SHP77 treated with DMSO at 0.1 percent for 48 hours (cell line): ENCODE data around the gene SGPP1.
"Not testable (repeated sequence)": the region's sequence is repeated elsewhere in the genome, so short reads cannot be mapped to it uniquely, and the experiment has no call there.

Source experiments
- DNase-seq: peaks from one replicate; lab custom pipeline; 2025; lab: John Stamatoyannopoulos, UW

Gene SGPP1

DNA sequence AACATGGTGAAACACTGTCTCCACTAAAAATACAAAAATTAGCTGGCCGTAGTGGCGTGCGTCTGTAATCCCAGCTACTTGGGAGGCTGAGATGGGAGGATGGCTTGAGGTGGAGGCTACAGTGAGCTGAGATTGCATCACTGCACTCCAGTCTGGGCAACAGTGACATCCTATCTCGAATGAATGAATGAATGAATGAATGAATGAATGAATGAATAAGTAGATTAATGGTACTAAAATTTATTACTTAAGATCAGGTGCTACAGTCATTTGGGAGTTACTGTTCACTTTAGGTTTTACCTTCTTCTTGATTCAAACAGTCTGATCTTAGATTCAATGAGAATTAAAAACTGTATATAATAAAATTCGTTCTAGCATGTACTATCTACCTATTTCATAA lies 54.6 kb downstream of the SGPP1 start:
- DNase-seq, result no peak

DNA sequence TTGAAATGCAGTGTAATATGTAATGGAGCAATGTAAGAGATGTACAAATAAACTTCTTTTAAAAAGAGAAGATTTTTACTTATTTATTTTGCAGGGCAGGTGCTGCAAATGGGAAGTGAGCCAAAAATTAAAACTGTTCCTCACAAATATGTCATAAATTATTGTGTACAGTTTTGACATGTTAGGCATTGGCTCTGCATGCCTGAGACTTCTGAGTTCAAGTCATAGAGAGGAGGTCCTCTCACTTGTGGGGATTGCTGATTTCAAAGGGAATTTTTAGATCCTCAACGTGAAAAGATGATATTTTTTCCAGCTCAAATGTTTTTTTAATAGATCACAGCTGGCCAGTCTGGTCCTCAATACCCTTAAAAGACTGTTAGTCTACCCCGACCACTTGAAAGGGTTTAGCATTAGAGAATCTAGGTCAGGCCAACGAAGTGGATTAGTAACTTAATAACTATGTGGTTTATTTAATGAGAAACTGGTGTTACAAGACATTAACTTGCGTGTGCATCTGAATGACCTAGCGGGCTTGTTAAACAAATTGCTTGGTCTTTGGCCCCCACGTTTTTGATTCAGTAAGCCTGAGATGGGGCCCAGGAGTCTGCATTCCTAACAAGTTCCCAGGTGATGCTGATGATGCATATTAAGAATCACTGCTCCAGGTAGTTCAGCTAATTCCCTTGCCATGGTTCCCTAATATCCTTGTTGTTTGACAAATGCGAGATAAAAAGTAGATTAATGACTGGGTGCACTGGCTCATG lies 55.3 kb downstream of the SGPP1 start:
- DNase-seq, result no peak

DNA sequence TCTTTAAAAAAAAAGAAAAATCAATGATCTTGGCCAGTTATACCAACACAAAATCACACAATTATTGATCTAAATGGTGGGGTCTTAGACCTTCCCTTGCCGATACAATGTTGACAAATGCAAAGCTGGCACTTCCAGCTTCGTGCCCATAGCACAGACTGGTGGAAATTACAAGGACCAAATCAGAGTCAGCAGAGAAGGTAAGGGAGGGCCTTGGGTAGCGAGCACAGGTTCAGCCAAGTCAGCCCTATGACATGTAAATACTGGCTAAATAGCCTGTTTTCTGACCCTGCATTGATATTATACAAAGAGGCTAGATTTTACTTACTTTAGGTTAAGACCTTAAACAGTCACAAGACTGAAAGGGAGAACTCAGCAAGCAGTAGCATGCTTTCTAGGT lies 55.9 kb downstream of the SGPP1 start:
- no peak for DNase-seq

GRCh38 chr14:63670692-63671091 lies 57.2 kb downstream of the SGPP1 start:
- no peak for DNase-seq

DNA sequence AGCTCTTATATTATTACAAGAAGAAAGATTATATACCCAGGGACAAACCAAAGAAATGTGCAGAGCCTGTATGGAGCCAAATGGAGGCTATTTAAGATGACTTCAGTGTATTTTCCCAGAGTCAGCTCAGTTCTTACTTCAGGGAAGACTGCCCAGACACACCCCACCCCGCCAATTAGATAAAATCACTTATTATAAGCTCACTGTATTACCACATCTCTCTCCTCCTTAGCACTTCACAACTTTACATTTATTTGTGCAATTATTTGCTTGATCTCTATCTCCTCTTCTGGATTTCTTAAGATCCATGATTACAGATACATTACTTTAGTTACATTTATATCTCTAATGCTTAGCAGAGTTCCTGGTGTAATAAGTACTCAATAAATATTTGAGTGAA lies 61.5 kb downstream of the SGPP1 start:
- no peak for DNase-seq

DNA sequence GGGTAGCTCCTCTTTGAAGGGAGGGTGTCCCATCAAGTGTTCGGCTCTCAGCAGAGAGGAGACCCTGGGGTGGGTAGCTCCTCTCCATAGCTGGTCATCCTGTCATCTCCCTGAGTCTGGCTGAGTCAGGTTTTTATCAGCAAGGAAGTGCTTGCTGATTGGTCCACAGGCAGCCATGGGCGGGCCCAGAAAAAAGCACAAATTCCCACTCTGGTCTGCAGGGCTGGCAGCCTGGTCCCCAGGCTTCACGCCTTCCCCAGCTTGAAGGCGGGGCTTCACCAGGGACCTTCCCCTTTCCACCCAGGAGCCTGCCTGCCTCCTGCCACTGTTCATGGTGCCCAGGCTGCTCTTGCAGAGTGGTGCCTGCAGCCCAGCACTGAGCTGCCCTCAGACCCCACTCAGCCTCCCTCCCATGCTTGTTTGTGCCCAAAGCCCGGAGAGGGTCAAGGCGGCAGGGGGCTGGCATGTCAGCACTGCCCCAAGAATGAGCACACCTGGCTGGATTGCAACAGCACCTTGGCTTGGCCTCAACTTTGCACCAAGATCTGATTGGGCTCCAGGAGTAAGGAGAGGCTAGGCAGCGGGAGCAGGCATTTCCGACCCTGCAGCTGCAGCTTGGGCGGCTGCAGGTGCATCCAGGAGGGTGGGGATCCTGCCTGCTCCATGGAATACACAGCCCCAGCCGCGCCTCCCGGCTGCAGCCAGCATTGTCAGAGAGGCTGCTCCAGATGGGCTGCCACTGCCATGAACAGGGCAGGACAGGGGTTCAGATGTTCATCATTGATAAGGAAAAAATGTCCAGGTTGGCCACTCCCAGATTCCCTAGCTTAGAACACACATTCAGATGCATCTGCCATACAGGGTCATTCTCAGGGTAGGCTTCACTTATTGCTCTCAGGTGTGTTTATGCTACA lies 64.2 kb downstream of the SGPP1 start:
- DNase-seq, result no peak

DNA sequence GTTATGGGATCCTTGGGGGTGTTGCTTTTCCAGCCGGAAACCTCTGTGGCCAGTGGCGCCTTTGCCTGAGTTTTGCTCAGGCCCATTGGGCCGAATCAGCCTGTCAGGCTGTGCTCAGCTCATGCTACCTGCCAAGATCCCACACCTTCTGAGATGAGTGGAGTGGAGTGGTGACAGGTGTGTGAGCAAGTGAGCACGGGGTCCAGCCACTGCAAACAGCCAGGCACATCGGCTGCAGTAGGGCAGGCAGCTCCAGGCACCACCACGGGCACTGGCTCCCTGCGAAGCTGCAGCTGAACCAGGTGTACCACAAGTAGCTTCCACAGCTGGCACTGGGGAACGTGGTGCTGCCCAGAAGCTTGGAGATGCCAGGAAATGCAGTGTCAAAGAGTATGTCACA lies 65.1 kb downstream of the SGPP1 start:
- DNase-seq, result no peak

DNA sequence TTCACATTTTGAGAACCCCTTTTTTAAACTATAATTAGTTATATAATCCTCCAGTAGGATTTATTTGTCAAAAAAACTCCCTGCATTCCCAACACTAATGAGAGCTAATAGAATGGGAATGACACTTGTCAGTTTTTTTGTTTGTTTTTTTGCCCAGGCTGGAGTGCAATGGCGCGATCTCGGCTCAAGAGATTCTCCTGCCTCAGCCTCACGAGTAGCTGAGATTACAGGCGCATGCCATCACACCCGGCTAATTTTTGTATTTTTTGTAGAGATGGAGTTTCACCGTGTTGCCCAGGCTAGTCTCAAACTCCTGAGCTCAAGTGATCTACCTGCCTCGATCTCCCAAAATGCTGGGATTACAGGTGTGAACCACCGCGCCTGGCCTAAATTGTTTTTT lies 66.0 kb downstream of the SGPP1 start:
- not testable (repeated sequence) for DNase-seq

DNA sequence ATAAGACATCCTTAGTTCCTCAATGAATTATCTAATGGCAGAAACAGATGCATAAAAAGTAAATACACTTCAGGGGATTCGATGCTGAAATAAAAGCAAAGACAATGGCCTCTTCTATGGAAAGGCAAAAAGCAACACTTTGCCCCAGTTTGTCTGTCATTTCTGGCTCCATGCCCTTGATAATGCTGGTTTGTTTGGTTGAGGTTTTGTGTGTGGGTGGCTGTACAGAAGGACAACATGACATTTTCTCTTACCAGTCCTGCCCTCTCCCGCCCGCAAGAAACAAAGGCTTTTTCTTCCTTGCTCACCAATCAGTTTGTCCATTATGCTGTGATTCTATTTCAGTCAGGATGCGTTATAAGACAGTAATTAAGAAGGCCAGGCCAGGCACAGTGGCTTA lies 68.1 kb downstream of the SGPP1 start:
- DNase-seq, result no peak

GRCh38 chr14:63656194-63656593 lies 71.7 kb downstream of the SGPP1 start:
- DNase-seq, result no peak

DNA sequence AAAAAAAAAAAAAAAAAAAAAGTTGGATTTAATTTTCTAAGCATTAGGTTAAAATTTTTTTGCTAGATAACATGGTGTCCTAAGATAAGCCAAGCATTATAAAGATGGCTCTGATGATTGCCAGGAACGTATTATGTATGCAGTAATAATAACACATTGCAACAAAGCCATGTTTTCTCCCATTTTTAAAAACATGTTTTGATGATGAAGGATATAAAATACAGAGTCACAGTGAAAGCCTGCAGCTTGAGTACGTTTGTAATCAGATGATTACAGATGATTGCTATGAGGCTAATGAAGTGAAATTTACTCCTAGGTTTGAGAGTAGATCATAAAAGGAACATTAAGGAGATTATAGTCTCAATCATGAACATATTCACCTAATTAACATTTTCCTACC lies 72.9 kb downstream of the SGPP1 start:
- no peak for DNase-seq

GRCh38 chr14:63654346-63654745 lies 73.5 kb downstream of the SGPP1 start:
- no peak for DNase-seq

DNA sequence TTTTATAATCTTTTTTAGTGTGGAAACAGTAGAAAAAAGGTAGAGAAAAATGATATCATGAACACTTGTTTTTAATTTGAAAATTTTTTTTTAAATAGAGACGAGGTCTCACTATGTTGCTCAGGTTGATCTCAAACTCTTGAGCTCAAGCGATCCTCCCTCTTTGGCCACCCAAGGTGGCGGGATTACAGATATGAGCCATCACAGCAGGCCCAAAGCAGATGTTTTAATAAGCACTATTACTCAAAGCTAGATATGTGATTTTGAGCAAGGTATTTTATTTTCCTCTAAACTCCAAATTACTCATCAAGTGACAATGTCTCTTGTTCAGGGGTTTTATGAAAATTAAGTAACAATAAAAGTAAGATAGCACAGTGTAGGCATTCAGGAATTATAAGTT lies 75.5 kb downstream of the SGPP1 start:
- no peak for DNase-seq

DNA sequence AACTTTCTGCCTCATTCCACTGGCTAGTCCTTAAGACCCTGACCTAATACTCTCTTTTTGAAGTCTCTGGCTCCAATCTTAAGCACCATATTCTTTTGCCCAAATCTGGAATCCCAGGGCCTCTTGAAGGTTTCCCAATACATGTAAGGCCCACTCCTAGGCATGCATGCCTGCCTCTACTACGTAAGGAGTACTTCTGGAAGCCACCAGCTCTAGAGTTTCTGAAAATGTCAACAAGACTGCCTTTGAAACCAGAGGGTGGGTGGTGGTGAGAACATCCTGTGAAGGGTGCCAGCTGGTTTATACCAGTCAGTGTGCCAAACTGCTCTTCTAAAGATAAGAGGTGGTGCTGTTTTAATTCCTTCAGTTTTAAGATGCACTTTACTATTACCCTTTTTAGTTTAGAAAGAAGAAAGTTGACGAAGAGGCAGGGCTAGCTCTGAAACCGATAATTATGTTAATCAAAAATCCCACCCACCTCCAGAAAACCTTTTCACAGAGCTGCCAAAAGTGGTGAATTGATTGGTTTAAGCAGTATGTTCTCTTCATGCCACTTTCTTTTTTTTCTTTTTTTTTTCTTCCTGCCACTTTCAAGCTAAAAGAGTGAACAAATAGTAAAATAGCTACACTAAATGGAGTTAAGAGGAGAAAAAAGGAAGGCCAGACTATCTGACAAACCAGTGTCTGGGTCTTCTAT lies 77.5 kb downstream of the SGPP1 start:
- no peak for DNase-seq

- no peak for DNase-seq
Measured at GRCh38 chr14:63647696-63648410, 80.0 kb downstream of the SGPP1 start.

GRCh38 chr14:63644741-63645140 lies 83.1 kb downstream of the SGPP1 start:
- DNase-seq, result no peak

- peak; percentile 45 for DNase-seq
Measured at GRCh38 chr14:63642656-63643382, 85.0 kb downstream of the SGPP1 start.

- peak; percentile 90 for DNase-seq
Measured at GRCh38 chr14:63642229-63642611, 85.6 kb downstream of the SGPP1 start.

DNA sequence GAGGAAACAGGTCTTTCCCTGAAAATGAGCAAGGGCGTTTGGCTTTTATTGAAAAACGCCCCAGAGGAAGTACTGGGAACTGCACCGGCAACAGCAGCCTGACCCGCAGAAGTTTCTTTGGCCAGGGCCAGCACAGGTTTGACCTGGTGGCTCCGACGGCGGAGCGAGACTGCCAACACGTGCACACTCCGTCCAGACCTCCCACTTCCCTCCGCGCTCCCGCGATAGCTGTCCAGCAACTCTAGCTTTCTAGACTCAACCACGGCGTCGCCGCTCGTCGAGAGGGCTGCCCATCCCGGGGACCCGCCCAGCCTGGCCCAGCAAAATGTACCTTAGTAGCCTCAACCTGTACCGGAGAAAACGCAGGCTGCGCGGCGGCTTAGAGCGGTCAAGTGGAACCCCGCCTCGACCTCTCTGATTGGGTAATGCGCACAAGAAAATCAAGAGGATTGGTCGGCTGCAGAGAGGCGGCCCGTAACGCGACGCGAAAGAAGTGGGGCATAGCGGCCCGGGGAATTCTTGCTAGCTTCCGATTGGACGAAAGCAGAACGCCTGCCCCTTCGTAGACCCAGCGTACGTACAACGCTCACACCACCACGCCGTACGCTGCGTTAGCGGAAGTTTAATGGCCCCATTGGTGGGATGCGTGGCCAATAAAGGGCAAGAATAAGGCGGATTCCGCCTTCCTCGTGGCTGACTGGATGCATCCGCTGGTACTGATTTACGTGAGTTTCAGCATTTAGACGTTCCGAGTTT lies 86.2 kb downstream of the SGPP1 start, which contains the start of gene WDR89:
Gene WDR89, minus strand, starts transcription at position 399 of the 756 bp plus-strand sequence. CDS start 41,929 bp downstream, outside the sequence.
- peak; percentile 95 for DNase-seq

DNA sequence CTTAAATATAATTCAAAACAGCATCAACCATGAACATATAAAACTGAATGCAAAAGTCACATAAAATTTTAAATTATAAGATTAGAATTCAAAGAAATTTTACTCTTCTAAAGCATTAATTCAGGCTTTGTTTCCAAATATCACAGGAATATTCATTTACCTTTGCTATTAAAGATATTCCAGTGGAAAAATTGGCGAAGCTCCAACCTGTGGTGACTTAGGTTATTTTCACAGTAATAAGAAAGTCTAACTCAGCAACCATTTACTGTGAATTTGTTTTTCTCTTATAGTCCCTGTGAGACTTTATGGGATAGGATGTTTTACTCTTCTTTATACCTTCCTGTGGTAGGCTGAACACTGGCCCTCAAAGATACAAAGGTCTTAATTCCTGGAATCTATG lies 89.4 kb downstream of the SGPP1 start:
- no peak for DNase-seq
